RKO (cell line): ENCODE measurements around the gene TAS2R16.
"Not testable (repeated sequence)": the region's sequence is repeated elsewhere in the genome, so short reads cannot be mapped to it uniquely, and the experiment has no call there.

Experiments
- DNase-seq: peaks from one replicate; pipeline ENCODE4 v3.0.0-alpha.2; 2016; ENCODE audit warnings: low spot score

Gene TAS2R16

GRCh38 chr7:122972056-122972455 is 23.4 kb downstream of the TAS2R16 start:
- no peak for DNase-seq

GRCh38 chr7:122970740-122971725 is 24.5 kb downstream of the TAS2R16 start:
- DNase-seq, result no peak

GRCh38 chr7:122968389-122968788 is 27.1 kb downstream of the TAS2R16 start:
- DNase-seq, result no peak

GRCh38 chr7:122965306-122965705 is 30.2 kb downstream of the TAS2R16 start:
- DNase-seq, result no peak

- DNase-seq, result not testable (repeated sequence)
Observed at GRCh38 chr7:122953678-122954077, 41.8 kb downstream of the TAS2R16 start.

- no peak for DNase-seq
Observed at GRCh38 chr7:122951006-122951405, 44.5 kb downstream of the TAS2R16 start.

- DNase-seq, result no peak
Observed at GRCh38 chr7:122949186-122949585, 46.3 kb downstream of the TAS2R16 start.
